ENCODE measurements around the gene ACTC1.

ACTC1 gene

DNA sequence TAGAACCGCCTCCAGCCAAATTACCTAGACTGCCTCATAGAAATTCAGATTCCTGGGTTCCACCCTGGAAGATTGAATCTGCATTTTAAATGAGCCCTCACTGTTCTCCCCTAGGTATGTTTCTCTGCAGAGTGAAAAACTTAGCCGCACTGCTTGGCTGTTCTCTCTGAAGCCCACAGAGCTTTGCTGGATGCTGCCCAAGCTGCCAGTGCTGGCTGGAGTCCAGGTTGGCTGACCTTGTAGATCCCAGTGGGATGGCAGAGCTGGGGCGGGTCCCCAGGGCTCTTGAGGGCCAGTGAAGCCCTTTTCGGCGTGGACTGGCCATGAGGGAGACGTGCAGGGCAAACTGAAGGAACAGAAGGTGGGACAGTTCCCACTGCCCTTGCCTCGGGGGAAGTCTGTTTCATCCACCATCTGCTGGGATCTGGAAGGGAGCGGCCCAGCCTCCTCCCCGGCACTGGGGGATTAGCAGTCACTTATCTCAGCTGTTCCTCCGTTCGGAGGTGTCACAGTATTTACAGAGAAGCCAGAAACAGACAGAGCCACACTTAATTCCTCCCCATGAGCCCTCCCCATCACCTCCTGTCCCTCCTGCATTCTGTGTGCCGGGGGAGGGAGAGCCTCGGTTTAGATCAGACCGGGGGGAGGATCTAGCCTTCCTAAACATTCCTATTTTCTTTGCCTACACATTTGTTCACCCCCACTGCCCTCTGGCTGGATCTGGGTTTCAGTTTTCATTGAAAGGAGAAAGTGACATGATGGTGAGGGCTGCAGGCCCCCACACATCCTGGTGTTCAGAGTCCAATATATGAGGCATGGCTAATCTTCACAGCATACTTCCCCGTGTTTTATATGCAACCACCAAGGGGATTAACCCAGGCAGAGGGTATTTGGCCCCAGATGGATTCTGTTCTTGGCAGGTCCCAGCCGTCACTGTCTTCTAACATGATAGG, 4.1 kb upstream of the ACTC1 start:
- DNase-seq, result peak; percentile 74

DNA sequence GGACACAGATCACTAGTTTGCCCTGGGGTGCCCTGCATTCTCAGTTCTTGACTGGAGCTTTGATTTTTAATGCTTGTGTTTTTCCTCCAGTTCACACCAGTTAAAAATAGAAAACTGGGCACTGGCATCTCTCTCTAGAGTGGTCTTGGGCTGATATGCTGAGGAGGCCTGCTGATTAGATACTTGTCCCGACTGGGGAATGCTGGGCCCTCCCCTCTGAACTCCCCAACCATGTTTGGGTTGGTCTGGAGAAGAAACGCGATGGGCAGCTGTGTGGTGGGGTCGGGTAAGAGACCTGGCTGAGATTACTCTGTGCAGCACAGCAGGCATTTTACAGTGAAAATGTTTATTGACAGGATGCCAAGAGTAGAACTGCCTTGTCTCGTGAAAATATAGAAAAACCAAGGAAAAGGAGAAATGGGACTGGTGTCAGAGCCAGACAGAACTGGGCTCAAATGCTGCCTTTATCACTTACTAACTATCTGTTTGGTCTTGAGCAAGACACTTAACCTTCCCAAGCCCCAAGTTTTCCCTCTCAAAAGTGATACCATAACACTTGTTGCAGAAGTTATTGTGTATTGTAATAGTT, 1.6 kb upstream of the ACTC1 start:
- DNase-seq, result no peak

DNA sequence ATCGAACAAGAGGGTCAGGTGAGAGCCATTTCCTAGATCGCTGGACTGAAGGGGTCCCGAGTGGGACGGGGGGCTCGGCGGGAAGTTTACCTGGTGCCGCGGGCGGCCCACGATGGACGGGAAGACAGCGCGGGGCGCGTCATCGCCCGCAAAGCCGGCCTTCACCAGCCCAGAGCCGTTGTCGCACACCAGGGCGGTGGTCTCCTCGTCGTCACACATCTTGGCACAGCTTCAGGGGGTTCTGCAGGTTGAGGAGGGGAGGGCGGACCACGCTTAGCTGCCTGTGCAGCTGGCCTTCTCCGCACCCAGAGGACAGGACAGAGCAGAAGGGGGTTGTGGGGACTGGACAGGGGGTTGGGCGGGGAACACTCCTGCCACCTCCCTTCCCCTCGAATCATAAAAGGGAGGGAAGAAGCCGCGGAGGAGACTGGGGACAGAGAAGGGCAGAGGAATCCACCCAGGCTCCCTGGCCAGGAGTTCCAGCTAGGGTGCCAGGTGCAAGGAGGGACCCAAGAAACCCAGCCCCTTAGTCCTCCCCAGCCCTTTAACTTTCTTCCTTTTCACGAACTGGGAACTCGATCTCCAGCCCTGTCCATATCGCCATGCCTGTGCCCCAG, 651 bp downstream of the ACTC1 start:
- DNase-seq, result no peak

DNA sequence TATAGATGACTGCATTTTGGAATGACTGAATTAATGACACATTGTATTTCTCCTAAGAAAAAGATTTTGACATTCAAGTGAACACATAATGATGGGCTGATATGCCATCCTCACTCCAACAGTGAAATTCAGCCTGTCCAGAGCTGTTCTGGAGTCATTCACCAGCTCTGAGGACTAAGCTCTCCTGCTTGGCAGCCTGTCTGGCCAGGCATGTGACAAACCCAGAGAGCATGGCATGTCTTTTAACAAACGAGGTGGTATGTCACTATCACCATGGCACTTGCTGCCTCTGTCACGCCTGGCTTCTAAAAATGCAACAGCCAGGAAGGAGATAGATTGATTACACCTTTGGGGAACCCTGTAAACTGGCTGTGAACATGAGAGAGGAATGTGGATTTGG, 1.4 kb downstream of the ACTC1 start:
- no peak for DNase-seq

DNA sequence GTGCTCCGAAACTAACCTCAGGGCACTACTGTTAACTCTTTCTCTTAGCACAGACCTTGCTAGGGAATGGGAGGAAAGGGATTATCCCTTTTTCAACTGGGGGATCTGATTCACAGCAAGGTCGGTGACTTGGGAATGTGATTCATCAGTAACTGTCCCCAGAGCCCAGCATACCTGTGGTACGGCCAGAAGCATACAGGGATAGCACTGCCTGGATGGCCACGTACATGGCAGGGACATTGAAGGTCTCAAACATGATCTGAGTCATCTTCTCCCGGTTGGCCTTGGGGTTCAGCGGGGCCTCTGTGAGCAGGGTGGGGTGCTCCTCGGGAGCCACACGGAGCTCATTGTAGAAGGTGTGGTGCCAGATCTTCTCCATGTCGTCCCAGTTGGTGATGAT, 2.3 kb downstream of the ACTC1 start:
- DNase-seq, result no peak

DNA sequence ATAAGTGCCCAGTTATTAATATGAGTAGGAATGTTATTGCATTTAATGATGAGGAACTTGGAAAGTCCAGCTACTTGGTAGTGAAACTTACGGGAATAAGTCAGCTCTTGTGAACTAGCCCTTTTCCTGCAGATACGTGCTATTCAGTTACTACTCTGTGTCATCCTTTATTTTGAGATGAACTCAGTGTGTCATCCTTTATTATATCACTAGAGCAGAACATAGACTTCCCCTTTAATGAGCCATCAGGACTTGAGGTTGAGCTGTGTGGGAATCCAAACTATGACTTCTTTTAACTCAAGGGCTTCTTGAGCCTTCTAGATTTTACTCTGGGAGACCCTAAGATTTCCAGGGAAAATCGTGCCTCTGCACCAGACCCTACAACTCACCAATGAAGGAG, 3.6 kb downstream of the ACTC1 start:
- DNase-seq, result no peak

DNA sequence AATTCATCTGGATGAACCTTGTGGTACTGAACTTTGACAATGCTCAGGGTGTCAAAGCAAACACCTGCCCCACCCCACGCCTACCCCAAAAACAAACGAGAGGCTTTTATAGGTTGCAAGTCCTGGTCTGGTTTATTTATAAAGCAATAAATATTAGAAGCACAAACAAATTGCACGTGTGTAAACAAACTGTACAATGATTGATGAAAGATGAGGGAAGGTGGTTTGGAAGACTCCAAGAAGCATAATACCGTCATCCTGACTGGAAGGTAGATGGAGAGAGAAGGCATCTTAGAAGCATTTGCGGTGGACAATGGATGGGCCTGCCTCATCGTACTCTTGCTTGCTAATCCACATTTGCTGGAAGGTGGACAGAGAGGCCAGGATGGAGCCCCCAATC, 5.2 kb downstream of the ACTC1 start:
- no peak for DNase-seq

DNA sequence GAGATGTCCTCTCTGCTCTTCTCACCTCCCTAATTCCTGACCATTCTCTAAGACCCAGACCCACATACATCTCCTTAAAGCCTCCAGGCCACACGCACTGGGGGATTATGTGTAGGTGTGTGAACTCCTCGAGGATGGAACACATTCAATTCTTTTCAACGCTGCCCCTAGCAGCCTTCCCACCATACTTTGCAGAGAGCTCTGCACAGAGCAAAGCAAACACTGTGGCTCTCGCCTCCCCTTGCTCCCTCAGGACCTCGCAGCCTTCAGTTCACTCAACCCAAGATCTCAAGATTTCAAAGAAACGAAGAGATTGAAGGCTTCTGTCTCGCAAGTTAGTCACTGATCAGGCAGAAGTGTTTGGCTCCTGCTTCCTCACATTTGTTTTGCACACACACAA, 6.0 kb downstream of the ACTC1 start:
- no peak for DNase-seq

DNA sequence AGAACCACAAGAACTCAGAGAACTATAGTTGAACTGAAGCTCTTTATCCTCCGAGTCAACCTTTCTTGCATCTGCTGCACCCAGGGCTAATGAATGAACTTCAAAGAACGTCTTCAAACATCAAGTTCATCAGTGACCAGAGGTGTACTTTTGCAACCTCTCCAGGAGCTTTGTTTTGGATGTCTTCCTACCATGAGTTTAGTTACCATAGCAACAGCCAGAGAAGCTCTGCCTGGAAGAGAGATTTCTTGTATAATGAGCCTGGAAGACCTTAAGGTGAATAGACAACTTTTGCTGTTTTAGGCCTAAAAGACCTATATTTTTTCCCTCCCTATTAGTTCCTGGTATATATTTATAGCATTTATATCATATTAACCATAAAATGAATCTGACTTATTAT, 9.1 kb downstream of the ACTC1 start:
- no peak for DNase-seq

DNA sequence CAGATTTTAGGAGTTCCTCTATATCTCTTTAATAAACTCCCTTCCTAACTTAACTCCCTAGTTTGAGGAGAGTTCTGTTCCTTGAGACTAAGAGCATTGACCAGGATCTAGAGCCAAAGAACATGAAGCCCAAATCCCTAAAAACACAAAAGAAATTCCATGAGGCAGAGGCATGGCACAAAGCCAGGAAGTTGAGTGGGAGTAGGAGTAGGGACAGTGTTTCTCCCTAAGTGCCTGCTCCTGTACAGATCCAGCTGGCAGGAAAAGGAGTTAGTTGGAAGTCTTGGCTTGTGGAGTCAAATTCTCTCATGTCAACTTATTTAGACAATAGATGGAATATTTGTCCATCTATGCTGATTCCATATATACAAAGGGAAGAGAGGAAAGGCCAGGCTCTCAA, 11.4 kb downstream of the ACTC1 start:
- no peak for DNase-seq

DNA sequence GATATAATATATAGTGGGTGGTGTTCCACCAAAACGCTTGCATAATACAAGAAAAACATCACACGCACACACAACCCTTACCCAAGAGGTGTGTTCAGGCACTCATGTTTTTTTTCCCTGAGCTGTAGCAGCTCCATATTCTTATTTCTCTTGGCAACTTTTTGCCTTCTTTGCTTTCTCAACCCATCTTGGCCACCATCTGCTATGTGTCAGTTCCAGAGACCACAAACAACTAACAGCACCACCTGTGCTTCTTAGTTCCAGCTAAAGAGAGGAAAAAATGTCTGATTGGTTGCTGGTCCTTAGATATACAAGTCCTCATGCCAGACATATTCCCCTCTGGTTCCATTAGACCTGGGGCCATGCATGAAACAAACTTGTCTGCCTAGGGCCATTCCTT, 11.9 kb downstream of the ACTC1 start:
- DNase-seq, result no peak

DNA sequence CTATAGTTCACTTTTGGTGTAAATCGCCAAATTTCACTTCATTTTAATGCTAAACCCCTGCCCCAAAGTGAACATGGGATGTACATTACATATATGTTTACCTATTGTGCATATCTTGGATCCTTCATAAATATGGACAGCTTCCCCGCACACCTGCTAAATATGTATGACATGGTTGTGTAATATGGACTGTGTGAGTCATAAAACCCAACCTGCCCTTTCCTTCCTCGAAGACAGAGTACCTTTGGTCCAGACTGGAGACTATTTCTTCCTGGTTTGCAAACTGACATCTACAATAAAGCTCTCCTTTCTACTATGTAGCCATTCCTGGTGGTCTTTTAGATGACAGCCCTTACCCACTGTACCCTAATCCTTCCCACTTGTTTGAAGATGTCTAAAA, 12.4 kb downstream of the ACTC1 start:
- no peak for DNase-seq

DNA sequence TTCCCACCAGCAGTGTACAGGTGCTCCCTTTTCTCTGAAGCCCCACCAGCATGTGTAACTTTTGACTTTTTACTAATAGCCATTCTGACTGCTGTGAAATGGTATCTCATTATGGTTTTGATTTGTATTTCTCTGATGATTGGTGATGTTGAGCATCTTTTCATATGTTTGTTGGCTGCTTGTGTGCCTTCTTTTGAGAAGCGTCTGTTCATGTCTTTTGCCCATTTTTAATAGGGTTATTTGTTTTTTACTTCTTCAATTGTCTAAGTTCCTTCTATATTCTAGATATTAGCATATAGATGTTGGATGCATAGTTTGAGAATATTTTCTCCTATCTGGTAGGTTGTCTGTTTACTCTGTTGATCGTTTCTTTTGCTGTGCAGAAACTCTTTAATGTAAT, 14.6 kb downstream of the ACTC1 start:
- no peak for DNase-seq

DNA sequence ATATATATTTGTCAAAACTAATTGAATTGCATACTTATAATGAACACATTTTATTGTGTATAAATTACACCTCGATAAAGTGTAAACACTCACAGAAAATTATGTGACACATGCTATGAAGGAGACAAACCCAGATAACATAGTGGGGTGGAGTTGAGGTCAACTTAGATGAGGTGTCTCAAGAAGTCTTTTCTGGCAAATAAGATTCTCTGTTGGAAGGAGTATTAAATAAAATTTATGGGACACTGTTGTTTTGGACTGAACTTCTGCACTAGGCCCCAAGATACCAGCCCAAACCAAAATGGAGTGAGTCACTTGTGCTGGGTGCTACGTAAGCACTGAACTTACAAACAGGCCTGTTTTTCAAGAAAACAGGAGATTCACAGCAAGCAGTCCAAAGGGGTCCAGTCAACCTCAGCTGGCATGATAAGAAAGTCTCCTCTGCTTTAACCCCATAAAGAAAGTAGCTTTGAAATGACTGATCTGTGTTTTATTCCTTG, 18.7 kb downstream of the ACTC1 start:
- DNase-seq, result no peak

DNA sequence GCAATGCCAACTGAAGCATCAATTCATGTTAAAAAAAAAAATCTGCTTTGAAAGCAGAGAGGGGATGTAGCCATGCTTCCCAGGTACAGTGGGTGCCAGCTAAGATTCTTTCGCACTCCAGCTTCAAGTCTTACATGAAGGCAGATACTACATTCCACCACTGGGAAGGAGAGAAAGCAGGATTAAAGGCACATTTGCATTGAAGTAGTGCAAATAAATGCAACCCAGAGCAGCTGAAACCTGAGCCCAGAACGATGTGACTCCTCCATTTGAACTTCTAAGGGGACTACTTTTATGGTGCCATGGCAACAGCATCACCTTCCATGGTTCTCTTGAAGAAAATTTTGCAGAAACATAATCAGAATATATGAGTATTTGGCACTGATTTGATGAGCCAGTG, 21.4 kb downstream of the ACTC1 start:
- no peak for DNase-seq

DNA sequence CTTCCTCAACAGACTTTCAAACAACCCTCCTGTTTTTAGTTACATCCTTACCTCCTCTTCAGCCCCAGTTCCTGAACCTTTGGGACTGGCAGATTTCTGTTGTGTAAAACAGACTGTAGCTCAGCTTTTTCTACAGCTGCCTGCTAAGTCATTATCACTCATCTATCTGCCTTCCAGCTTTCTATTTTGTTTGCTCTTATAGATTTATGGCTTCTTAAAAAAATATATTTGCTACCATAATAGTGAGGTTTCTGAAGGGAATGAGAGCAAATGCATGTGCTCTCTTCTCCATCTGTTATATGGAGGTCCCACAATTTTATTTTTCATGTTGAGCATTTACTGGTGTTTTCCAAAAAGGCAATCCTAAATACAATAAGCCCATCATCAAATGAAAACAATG, 22.3 kb downstream of the ACTC1 start:
- no peak for DNase-seq

DNA sequence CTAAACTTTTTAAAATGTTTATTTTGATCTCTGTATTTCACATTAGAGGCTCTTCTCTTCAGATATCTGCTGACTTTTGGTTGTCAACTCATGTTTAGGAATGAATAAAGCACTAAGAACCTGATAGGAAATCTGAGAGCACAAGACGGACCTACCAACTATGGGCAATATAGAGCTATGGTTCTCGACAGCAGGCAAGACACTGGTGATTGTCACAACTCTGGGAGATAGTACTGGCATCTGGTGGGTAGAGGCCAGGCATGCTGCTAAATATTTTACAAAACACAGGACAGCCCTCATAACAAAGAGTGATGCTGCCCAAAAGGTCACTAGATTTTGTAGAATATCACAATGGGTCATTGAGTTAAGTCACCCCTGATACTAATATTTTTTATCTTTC, 23.0 kb downstream of the ACTC1 start:
- DNase-seq, result no peak

DNA sequence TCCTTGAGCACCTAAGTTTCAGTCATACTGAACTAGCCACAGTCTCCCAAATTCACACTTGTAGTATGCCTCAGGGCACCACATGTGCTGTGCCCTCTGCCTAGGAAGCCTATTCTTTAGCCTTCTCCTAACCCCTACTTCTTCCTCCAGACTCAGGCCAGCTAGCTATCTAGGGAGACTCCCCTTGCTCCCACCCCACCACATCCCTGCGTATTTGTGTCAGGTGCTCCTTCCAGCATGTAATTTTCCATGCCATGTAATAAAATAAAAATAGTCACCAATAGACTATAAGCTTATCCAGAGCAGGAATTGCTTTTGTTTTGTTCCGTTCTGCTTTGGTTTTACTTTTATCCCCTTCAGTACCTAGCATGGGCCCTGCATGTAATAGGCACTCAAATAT, 25.6 kb downstream of the ACTC1 start:
- DNase-seq, result peak; percentile 17

DNA sequence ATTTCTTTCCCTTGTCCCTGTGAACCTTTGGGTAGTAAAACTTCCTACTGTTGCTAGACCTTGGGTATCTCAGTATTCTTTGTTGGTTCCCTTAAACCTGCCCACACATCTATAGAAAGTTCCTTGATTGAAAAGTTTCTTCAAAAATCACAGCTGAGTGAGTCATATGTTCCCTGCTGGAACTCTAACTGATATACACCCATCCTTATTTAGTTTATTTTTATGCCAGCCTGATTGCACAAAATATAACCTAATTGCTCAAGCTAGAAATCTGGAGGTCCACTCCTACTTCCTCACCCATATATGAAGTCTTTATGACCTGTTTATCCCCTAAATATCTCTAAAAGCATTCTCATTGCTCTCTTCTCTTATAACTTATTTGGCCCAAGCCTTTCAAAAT, 26.8 kb downstream of the ACTC1 start:
- DNase-seq, result no peak

DNA sequence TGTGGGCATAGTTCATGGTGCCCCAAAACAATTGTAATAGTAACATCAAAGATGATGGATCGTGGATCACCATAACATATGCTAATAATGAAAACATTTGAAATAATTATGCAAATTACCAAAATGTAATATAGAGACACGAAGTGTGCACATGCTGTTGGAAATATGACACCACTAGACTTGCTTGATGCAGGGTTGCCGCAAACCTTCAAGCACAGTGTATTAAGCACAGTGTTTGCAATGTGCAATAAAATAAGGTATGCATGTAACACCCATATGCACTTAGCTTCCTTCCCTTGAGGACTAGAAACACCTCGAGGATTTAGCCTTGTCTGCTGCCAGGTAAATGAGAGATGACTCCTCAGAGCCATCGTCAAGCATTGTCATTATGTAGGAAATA, 29.6 kb downstream of the ACTC1 start:
- no peak for DNase-seq

DNA sequence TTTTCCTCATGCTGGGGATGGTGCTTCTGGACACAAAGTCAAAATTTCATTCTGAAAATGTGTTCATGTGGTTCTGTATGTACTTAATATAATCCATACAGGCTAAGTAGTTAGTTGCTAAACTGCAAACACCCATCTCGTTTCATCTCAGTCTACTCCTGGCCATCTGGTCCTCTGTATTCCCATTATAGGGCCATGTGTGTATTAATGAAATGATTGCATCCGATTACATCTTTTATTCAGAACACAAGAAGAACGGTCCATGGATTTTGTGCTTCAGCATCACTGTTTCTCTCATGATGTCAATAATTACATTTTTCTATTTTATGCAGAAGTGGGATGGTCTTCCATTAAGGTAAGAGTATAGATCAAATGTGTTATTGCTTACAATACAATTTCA, 34.4 kb downstream of the ACTC1 start:
- DNase-seq, result no peak

DNA sequence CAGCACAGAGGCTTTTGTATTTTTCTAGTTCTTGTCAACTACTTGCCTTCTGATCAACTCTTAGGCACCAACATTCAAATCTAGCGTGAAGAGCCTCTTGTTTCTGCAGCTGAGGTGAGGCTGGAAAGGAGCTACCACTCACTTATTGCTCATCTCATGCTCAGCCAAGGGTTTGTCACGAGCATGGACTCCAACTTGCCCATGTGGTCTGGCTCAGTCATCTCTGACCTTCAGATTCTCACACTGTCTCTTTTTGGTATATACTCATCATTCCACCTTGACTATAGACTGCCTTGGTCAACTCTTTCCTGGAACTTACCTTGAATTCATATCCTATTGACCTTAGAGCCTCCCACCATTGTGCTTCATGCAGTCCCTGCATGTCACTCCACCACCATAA, 35.4 kb downstream of the ACTC1 start:
- DNase-seq, result no peak

DNA sequence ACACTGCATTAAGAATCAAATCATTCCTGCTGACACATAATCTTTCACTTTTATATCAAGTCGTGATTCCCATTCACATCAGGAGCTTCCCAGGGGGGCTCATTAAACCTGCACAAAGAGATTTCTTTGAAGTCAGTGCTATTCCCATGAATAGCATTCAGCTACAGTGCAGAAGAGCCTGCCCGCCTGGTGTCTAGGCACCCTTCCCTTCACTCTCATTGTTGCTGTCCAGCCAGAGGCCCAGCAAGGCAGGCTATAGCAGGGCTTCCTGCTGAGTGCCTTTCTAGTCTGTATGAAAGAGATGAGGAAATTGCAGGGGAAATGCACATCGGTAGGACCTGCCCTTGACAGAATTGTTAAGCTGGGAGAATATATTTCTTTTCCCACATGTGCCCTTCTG, 36.0 kb downstream of the ACTC1 start:
- DNase-seq, result peak; percentile 12

DNA sequence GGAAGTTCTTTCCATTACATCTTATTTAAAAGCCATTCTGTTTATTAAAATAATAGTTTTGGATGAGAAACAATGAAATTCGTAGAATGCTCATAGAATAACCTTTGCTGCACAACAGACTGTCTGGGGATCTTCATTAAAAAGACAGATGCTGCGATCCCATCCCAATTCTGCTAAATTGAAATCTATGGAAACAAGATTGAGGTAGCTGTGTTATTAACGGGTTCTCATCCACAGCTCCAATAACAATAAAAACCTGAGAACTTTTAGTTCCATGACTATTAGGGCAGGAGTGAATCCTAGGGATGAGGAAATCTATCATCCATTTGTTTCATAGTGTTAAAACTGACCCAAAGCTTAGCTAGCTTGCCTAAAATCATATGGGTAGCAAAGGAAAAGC, 38.1 kb downstream of the ACTC1 start:
- DNase-seq, result no peak

Measured in eye (tissue), 1 donor.